Activated naive CD4-positive, alpha-beta T cell treated with anti-CD3 and anti-CD28 coated beads, Interleukin-2, amount 50 U/mL, for 16 hours (primary cell): ENCODE results near the gene RNF38.
"Not testable (repeated sequence)": the region's sequence is repeated elsewhere in the genome, so short reads cannot be mapped to it uniquely, and the experiment has no call there.

Experiments
- DNase-seq: peaks from one replicate; pipeline ENCODE4 v3.0.0-alpha.2; 2020

The RNF38 gene

DNA sequence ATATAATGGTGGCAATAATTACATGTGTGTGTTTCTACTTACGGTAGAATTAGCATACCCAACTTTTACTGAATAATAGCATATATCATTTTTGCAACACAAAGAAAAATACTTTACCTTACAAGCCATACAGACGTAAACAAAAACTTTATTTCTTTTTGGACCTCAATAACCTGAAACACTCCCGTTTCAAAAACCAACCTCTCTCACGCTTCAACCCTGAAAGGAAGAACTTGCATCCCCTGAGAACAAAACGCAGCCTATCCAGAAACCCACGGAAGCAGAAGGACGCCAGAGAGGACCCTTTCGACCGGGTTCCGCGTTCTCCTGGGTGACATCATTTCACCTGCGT lies at the start of gene RNF38:
Gene RNF38, minus strand, starts transcription at position 290 of the 352 bp plus-strand sequence. Its CDS starts 161 bp downstream, at position 129.
- DNase-seq, result peak; percentile 55

- DNase-seq, result not testable (repeated sequence)
Measured at GRCh38 chr9:36448555-36448954, 48.5 kb upstream of the RNF38 start.

DNA sequence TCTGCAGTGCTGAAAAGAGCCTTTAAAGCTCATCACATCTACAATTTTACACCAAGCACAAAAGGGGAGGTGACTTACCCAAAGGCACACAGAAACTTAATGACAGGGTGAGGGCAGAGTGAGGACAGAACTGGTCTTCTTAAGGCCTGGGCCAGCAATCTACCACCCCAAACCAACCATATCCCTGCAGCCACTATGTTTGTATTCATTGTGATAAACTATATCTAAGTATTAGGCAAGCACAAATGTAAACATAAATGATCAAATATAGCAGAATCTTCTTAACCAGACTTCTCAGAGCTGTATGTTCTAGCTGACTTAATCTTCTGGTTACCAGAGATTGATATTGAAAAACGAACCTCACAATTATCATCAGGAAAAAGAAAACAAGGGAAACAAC lies 47.9 kb upstream of the RNF38 start:
- DNase-seq, result no peak

GRCh38 chr9:36446678-36447077 lies 46.6 kb upstream of the RNF38 start:
- DNase-seq, result not testable (repeated sequence)

DNA sequence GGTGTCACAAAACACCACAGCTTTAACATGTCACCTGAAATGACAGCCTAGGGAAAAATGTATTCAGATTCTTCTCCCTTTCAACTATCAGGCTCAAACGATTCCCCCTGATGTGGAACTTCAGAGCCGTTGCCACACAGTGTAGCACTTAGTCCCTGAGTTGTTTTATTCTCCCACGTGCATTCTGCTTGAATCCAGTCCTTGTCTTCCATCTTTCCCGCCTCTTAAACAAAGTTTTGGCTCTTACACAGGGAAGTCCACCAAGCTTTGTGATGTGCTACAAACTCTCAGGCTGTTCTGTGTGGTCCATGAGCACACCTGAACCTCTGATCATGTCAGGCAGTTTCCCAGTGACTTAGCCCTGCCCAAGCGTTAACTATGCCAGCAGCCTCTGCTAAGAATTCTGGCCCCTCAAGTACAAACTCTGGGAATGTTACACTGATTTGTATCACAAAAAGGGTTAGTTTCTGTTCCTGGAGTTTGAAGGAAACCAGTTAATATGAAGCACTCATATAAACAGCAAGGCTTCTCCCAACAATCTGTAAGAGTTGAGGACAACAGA lies 45.8 kb upstream of the RNF38 start:
- no peak for DNase-seq

DNA sequence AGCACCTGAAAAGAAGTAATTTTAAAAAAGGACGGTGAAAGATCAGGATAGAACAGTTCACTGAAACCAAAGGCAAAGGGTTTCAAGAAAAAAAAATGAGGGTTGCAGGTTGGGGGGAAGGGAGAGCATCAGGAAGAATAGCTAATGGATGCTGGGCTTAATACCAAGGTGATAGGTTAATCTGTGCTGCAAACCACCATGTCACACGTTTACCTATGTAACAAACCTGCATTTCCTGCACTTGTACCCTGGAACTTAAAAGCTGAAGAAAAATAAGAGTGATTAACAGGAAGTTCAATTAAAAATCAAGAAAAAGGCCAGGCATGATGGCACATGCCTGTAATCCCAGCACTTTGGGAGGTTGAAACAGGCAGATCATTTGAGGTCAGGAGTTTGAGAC lies 44.1 kb upstream of the RNF38 start:
- no peak for DNase-seq

- DNase-seq, result no peak
Measured at GRCh38 chr9:36443581-36443980, 43.5 kb upstream of the RNF38 start.

- DNase-seq, result no peak
Measured at GRCh38 chr9:36442710-36443109, 42.6 kb upstream of the RNF38 start.

DNA sequence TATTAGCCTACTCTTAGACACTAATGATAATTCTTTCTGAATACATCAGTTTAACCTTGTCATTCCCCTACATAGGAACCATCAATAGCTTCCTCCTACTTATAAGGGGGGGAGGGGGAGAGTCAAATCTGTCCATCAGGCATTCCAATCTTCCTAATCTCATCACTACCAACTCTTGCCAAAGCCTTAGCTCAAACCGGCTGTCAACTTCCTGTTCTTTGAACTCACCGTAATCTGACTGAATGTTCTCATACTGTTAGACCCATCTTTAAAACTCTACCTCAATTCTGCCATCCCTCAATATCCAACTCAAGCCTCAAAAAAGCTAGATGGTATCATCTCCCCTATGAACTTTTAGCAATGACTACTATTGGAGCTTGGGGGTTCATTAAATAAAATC lies 41.9 kb upstream of the RNF38 start:
- no peak for DNase-seq

DNA sequence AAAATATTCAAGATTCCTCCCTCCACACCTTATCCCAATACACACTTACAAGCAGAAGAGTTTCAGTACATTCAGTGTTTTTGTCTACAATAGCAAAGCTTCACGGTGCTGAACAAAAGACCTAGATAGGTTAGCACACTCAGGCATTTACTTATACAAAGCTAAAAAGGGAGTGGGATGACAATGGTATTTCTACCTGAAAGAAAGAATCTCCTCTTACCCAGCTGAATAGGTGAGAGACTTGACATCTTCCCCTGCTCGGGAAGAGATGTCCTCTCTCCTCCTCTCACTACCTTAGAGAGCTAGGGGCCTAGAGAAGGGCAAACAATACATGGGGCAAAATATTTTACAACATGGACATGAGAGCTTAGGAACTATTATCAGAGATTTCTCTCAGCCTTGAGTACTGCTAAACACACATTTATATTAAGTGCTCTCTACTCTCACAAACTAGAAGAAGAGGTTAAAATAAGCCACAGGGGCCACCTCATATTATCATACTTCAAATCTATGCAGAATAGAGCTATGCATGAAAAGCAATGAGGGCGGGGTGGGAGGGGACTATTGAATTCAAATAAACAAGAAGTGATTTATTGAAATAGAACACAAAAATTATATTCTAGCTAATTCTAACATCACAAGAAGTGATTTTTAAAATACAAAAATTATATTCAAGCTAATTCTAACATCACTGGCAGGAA lies 38.6 kb upstream of the RNF38 start:
- no peak for DNase-seq

DNA sequence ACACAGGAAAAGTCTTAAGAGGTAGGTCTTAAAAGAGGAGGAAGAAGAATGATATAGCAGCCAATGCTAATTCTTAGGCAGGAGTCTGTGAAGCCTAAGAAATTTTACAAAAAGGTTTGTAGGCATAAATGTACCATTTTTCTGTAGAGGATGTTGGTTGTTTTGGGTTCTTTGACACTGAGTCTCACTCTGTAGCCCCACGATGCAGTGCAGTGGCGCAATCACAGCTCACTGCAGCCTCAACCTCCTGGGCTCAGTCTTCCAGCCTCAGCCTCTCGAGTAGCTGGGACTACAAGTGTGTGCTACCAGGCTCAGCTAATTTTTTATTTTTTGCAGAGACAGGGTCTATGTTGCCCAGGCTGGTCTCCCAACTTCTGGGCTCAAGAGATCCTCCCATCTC lies 37.7 kb upstream of the RNF38 start:
- no peak for DNase-seq

DNA sequence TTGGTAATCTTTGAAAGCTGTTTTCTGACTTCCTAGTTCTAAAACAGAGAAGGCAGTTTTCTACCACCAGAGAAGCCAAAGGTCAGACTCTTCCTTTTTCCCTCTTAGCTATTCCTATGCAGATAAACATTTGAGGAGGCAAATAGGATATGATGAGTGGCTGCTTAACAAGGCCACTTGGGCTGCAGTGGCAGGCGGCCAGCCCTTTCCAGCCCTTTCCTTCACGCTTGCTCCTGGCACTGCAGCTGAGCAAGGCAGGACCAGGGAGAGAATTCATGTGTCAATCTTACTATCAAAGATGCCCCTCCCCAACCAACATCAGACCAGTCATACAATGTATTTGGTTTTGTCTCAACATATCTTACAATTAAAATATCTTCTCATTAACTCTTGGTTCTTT lies 36.8 kb upstream of the RNF38 start:
- DNase-seq, result no peak

DNA sequence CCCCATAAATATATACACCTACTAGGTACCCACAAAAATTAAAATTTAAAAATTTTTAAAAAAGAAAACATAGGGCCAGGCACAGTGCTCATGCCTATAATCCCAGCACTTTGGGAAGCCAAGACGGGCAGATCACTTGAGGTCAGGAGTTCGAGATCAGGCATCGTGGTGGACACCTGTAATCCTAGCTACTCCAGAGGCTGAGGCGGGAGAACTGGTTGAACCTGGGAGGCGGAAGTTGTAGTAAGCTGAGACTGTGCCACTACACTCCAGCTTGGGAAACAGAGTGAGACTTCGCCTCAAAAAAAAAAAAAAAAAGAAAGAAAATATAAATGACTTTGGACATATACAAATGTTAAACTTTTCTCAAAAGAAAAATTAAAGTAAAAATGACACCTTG lies 33.3 kb upstream of the RNF38 start:
- no peak for DNase-seq

DNA sequence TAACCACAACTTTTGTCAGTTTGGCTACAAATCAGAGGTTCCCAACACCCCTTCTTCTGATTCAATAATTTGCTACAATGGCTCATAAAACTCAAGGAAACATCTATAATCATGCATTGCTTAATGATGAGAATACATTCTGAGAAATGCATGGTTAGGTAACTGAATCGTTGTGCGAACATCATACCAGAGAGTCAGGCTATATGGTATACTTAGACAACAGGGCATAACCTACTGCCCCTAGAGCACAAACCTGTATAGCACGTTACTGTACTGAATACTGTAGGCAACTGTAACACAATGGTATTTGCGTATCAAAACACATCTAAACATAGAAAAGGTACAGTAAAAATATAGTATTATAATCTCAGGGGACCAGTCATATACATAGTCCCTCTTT lies 31.0 kb upstream of the RNF38 start:
- DNase-seq, result no peak

- no peak for DNase-seq
Measured at GRCh38 chr9:36426945-36427344, 26.9 kb upstream of the RNF38 start.

DNA sequence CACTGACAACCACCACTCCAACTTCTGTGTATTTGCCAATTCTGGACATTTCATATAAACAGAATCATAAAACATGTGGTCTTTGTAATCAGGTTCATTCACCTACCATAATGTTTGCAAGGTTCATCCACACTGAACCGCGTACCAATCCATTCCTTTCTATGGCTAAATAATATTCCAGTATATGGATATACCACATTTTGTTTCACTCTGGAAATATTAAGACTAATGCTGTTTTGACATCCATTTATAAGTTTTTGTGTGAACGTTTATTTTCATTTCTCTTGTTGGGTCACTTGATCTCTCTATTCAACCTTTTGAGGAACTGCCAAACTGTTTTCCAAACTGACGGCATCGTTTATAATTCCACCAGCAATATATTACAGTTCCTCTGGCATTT lies 26.3 kb upstream of the RNF38 start:
- DNase-seq, result no peak

- DNase-seq, result no peak
Measured at GRCh38 chr9:36424289-36425055, 24.4 kb upstream of the RNF38 start.

DNA sequence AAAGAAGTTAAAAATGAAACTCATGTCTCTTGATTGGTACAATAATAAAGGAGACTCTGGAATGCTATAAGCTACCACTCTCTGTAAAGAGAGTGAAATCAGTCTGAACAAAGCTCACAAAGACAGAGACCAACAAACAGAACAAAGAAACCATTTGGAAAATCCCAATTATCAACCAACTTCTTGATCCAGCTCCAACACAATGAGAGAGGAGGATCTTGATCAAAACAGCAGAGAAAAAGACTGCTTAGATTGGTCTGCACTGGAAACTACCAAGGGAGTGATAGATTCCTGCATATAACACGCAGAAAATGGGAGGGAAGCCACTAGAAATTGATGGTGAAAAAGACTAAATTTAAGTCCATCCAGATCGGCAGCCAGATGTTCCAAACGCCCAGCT lies 23.1 kb upstream of the RNF38 start:
- no peak for DNase-seq

DNA sequence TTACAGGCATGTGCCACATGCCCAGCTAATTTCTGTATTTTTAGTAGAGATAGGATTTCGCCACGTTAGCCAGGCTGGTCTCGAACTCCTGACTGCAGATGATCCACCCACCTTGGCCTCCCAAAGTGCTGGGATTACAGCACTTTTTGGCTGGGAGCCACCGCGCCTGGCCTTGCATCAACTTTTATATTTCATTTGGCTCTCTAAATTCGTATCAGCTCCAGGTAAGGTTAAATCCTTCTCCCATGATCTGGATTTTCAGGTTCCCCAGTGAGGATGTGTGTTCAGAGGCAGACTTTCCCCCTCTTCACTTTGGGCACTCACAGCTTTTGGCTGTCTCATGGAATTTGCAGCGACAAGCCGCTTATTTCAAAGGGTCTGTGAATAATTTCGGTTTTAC lies 16.8 kb upstream of the RNF38 start:
- no peak for DNase-seq

DNA sequence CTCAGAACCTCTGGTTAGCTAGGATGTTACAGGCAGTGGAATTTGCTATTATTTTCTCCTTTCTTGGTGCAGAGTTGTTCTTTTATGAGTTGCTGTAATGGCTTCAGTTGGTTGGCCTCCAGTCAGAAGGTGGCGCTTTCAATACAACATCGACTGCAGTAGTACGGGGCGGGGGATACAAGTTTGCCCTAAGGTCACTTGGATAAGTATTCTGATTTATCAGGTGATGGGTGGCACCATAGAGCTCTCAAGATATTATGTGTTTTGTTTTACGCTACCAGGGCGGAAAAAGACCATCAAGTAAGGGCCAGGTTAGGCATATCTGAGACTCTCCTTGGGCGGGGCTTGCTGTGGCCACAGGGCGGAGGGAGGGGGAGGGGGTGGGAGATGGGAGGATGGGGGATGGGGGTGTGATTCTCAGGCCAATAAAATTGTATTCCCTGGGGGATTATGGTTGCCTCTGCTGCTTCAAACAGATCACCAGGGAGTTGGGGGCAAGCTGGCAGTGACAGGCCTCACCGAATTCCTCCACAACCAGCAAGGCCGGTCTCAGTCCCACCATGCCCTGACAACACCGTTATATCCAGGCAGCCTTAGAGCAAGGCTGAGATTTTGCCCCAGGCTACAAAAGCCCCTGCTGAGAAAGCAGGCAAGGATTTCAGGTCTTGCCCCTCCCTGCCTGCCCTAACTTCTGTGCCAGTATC lies 15.9 kb upstream of the RNF38 start:
- DNase-seq, result no peak

- DNase-seq, result not testable (repeated sequence)
Measured at GRCh38 chr9:36411410-36411809, 11.3 kb upstream of the RNF38 start.

- DNase-seq, result not testable (repeated sequence)
Measured at GRCh38 chr9:36409076-36409475, 9.0 kb upstream of the RNF38 start.

DNA sequence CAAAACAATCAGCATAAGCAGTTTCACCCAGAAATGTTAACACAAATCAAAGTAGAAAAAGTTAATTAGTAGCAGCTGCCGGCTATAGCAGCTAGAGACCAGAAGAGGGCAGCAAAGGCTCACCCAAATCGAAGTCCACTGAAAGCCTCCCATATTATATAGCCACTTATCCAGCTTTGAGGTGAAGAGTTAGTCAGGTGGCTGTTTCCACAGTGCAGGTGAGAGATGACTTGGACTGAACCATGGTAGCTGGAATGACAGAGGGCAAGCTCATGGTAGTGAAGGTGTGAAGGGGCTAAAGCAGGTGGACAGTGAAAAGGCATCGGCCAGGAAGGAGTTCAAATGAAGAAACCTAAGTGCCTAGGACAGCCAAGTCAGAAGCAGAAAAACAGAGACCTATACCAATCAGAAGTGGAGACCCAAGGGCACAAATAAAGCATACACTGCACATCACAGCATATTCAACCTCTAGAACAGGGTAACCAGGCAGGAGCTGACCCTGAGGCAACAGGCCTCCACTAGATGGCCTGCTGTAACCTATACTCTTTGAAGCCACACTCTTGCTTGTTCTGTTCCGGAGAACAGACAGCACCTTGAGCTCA lies 7.2 kb upstream of the RNF38 start:
- peak; percentile 51 for DNase-seq
